GM18951 (cell line): Measurements from ENCODE around the gene KRT5.

ENCODE experiments used
- POLR2A ChIP-seq: IDR thresholded peaks from 4 replicates; pipeline ENCODE4 v1.6.1; 2011; ENCODE audit warnings: mild to moderate bottlenecking; ENCODE audit not compliant: insufficient read length, insufficient read depth; ENCODE audit errors: extremely low read depth
- in situ Hi-C: fragments of 300-500 bp; cut with MboI; formaldehyde crosslinking; loops from one replicate; pipeline ENCODE4 v1.12.0; 2022; ENCODE audit warnings: low sequenced_read_pairs, mixed read lengths, inconsistent platforms; ENCODE audit not compliant: unreplicated experiment

Gene KRT5

DNA sequence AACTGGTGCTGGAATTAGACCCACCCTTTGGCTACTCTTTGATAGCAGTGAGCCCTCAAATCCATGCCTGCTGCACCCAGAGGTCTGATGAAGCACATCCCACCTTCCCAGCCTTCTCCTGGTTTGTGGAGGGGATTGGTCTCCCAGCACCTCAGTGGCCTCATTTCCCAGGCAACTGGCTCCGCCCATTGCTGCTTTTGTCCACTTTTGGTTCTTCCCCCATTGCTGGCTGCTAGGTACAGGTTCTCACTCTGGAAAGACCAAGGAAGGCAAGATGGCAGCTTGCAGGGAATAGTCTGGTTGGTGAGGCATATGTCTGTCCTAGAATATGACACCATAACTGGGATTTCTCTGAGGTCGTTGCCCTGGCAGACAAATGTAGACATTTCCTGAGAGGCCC is 10.2 kb upstream of the KRT5 start:
- no peak for TF ChIP-seq POLR2A
- in situ Hi-C loops, result no loop called here

DNA sequence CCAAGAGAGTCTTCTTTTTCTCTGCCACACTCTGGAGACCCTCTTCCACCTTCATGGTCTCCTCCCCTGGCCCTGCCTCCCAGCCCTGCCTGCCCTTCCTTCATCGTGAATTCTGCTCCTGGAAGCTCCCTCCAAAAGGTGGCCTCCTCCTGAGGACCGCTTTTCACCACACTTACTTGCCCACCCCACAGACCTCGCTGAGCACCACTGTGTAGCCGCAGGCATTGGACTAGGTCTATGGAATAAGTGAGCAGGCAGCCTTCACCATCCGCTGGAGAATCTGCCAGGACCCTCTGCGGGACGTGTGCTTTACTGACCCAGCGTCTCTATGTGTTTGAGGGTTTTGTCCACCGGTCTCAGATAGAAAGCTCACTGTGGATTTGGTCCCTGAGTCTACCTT is 9.7 kb upstream of the KRT5 start:
- no peak for TF ChIP-seq POLR2A

DNA sequence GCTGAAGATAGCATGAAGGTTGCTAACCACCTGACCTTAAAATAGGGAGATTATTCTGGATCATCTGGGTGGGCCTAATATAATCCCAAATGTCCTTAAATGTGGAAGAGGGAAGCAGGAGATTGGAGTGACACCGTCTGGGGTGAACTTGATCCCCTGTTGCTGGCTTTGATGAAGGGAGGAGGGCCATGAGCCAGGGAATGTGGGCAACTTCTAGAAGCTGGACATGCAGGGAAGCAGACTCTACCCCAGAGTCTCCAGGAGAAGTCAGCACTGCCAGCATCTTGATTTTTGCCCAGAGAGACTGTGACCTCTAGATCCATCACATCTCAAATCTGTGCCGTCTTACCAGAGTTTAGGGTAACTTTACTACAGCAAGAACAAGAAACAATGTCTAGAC is 9.2 kb upstream of the KRT5 start:
- in situ Hi-C loops, result no loop called here
- no peak for TF ChIP-seq POLR2A

More for the DNA sequence above, 9.7 kb upstream of the KRT5 start:
- in situ Hi-C loops, result no loop called here

DNA sequence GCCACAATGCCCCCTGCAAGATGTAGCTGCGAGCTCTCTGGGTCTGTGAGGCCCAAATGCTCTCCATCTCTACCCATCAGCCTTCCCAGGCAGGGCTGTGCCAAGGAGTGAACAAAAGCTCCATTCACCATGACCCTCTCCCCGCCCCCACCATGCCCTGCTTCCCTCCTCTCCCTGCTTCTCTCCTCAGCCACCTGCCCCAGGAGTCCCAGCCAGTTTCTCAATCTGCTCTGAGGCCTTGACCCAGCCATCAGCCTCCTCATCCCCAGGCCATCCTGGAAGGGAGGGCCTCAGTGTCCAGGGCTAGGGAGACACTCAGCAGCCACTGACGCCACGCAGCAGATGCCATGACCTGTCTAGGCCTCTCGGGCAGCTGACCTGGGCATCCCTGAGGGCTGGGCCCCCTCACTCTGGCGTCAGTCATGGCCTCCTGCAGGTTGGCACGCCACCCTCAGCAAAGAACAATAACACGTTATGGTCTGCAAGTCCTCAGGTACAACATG is 8.5 kb upstream of the KRT5 start:
- no peak for TF ChIP-seq POLR2A
- in situ Hi-C loops, result no loop called here

DNA sequence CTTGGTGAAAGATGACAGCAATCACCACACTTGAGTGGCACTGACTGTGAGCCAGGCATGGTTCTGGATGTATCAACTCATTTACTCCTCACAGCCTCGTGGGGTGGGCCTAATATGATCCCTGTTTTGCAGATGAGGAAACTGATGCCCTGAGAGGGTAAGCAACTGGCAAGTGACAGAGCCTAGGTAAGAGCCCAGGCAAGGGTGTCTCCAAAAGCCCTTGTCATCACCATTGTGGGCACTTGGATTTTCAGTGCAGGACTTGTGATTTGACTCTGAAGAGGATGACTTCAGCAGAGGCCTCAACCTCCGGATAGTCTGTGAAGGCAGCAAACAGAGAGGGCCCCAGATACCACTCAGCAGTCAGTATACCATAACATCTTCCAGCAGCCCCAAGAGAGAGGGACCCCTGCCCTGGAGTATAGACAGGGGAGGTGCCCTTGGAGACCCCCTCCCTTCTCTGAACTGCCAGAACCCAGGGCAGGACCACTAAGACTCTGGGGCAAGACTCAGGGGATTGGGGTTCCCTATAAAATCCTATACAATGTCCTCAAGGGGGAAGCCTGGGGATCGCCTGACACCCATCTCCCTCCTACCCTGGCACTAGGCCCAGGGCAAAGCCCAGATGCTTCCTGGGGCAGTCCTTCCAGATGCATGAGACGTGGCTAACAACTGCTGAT is 7.1 kb upstream of the KRT5 start:
- no peak for TF ChIP-seq POLR2A
- in situ Hi-C loops, result no loop called here

DNA sequence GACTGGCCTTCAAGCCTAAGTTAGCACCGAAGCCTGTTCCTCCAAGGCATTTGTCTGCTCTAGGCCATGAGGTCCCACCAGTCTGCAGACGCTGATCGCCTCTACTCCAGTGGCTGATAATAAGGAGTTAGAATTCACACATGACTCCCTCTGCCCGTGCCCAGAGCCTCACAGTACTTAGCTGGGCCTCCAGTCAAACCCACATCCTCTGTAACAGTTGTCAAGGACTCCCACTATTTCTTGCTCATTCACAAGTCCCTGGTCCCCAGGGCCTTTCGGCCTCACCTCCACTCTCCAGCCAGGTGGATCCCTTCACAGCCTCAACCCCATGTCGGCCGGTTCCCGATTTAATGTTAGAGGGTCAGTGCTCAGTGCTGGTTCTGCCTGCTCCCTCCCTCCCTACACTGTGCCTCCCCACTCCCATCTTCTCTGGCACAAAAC is 6.3 kb upstream of the KRT5 start:
- in situ Hi-C loops, result no loop called here
- TF ChIP-seq POLR2A, result no peak

DNA sequence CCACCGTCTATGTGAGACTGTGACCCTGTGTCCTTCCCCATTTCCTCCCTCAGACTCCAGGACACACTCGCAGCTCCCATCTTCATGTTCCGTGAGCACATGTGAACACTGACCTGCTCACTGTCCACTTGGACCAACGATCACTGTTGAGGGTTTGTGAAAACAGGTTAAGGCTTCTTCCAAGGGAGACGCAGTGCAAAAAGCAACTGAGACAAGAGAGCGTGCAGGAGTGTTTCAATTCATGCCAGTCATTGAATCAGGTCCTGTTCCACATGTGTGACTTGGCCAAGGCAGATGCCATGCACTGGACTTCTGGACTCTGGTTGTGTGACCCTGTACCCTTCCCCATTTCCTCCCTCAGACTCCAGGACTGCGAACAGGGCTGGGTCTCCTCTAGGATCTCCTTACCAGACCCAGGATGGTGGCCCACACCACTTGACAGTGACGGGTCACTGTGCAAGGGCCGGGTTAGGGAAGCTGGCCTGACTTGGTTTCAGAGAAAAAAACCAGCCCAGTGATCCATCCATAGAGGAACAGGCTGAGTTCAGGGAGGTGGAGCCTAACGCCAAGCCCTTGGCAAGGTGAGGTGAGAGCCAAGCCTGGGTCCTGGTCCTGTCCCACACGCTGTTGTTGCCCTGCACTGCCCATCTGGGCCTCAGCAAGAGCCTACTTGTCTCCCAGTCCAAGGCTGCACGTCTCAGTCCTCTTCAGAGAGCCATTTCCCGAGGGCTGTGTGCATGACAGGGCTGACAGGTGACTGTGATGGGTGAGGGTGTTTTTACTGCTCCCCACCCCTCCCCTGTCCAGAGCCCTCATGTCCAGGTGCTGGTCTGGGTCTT is 5.7 kb upstream of the KRT5 start:
- TF ChIP-seq POLR2A, result no peak
- in situ Hi-C loops, result no loop called here

DNA sequence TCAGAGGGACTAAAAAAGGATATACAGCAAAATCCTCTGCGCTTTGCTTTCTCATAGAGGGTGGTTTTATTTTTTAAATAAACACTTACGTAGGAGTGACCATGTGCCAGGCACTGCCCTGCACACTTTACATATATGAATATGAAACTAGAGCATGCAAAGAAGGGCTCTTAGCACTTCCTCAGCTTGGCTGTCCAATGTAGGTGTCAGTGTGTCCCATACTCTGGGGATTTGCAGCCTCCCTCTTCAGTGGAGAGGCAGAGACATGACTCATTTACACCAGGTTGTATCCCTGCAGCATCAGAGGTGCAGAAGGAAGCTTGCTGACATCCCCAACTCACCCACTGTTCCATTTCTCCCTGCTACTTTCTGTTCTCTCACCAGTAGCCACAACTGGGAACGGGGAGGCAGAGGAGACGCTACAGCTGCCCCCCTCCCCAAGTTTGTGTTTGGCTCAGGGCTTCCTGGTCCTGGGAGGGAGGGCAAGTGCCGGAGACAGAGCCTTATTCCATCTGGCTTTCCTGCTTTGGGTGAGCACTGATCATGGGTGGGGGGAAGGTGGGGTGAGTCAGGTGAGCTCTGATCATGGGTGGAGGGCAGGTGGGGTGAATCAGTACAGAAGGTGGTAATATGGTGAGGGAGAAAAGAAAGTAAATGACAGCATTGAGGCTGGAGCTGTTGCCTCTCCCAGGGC is 4.9 kb upstream of the KRT5 start:
- TF ChIP-seq POLR2A, result no peak
- in situ Hi-C loops, result no loop called here

DNA sequence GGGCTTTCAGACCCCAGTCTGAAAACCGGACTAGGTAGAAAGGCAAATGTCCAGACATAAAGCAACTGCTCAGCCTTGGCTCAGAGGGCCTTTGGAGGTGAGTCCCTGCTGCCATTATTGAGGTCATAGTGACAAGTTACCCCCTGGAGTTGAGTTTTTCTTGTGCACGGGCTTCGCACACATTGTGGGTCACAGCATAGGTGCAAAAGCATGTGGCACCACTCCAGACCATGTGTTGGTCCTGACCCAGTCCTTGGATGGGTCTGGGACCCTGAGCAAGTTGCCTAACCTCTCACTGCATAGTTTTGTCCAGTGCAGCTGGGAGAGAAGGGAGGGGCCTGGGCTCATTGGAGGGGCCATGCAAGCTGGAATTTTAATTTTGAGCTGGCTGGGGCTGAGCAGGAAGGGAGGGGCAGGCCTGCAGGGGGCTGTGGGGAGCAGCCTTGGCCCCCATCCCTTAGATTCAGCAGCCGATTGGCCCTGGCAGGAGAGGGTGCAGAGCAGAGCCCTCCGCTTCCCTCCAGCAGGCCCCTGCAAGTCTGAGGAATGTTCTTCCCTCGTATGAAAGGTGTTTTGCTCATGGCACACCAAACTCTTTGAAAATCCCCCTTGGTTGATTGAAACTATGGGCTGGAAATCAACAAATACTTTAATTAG is 4.2 kb upstream of the KRT5 start:
- in situ Hi-C loops, result no loop called here
- TF ChIP-seq POLR2A, result no peak

DNA sequence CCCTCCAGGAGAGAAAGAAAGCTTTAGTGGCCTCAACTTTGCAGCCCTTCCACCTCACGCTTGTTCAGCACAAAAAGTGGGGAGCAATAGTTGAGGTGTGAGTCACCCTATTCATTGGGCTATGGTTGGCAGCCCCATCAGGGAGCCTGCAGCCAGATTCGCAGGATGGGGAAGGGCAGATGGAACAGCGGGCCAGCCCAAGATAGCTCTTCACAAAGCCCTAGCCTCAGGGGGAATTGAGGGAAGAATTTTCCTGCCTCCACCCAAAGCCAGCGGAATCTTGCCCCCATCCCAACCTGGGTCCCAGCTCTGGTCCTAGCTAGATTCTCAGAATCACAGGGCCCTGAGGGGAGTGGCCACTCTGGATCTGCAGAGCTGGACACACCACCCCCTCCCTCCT is 3.6 kb upstream of the KRT5 start:
- no peak for TF ChIP-seq POLR2A
- in situ Hi-C loops, result no loop called here

DNA sequence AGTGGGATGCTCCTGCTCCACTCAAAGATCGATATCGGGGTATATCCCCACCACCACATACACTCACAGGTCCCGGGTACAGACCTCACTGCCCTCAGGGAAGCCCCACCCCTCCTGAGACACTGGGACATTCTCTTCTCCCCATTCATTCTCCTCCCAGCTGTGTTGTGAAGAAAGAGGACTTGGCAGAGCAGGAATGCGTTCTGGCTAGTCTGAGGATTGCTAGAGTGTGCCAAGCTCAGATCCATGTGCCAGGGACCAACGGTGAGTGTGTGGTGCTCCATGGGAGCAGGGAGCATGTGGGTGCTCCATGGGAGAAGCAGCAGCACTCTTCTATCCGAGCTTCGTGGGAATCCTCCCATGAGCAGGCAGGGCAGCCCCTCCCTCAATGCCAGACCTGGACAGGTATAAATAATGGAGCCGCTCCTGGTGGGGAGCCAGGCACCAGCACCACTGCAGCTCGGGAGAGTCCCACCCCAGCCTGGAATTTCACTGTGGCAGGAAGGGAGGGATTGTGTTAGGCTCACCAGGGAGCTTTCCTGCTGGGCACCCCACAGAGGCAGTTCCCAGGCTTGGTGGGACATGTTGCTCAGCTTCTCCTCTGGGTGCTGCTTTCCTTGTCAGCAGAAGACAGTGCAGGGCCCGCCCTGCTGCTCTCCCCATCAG is 2.3 kb upstream of the KRT5 start:
- TF ChIP-seq POLR2A, result no peak
- in situ Hi-C loops, result no loop called here

DNA sequence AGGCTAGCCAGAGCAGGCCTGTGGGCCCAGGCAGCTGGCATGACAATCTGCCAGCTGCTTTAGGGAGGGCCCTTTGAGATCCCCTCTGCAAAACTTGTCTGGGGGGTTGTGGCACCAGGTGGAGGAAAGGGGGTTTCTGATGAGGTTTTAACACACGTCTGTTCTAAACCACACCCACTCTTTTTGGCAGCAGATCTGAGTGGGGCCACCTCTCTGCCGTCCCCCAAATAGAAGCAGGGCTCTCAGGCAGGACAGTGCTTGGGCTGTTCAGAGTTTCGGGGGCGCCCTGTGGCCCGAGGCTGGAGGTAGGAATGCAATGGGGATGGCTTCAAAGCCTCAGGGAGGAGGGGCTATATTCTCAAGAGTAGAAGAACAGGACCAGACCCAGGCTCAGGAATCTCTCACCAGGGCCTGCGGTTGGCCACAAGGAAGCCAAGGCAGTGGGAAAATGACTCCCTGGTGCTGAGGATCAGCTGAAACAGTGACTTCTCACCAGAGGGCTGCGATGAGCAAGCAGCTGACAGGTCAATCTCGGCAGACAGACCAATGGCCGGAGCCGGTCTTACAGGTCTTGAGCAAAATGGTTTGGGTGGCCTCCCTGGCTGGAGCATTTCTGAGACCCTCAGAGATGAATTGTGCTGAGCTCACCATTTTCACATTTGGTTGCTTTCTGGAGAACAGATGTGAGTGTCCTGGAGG is 1.5 kb upstream of the KRT5 start:
- in situ Hi-C loops, result no loop called here

More for the DNA sequence above, 1.5 kb upstream of the KRT5 start:
- TF ChIP-seq POLR2A, result no peak
